IMR-90 (cell line): ENCODE results near the gene NDUFV3. TPM values are rescaled to one million over a fixed set of nuclear protein-coding genes. Genes with fewer than 3 reads are reported as not detected.

Experiments used
- ATAC-seq: fragments of 200-7000 bp; cut with Tn5 transposase; 2 replicates; pipeline ENCODE4 v1.9.1; 2020; ENCODE audit warnings: low read depth, mild to moderate bottlenecking, moderate library complexity
- BruUV-seq: library from RNA; stranded (reverse); fragments of 400-500 nt; replicated peaks from 2 replicates; lab custom pipeline; 2021; lab: Mats Ljungman, UMichigan
- CTCF ChIA-PET: fragments of 300-600 bp; formaldehyde crosslinking; extraction: SDS; loops from one replicate; lab custom pipeline; 2021; ENCODE audit warnings: antibody characterized with exemption; lab: Yijun Ruan, JAX
- POLR2A ChIA-PET: fragments of 300-600 bp; sonication (Branson Sonifier 250); formaldehyde crosslinking; loops from one replicate; lab custom pipeline; 2022; ENCODE audit warnings: antibody characterized with exemption; ENCODE audit not compliant: unreplicated experiment; lab: Charles Lee
- DNase-seq: peaks from one replicate; pipeline ENCODE4 v3.0.0; 2013
- H2AFZ ChIP-seq: replicated peaks from 2 replicates; pipeline ENCODE3; 2013; ENCODE audit warnings: low read length, mild to moderate bottlenecking; ENCODE audit not compliant: poor library complexity
- H2AK5ac ChIP-seq: 2 replicates; pipeline ENCODE4 v1.6.1; 2013; ENCODE audit warnings: low read depth, low read length, inconsistent platforms
- H2AK9ac ChIP-seq: replicated peaks from 2 replicates; pipeline ENCODE3; 2013; ENCODE audit warnings: mild to moderate bottlenecking, low read depth, low read length, moderate library complexity; ENCODE audit not compliant: poor library complexity
- H2BK120ac ChIP-seq: 2 replicates; pipeline ENCODE4 v1.6.1; 2013; ENCODE audit warnings: low read depth, low read length, inconsistent platforms
- H2BK15ac ChIP-seq: 3 replicates; pipeline ENCODE4 v1.6.1; 2013; ENCODE audit warnings: low read depth, low read length, inconsistent platforms
- H2BK20ac ChIP-seq: 2 replicates; pipeline ENCODE4 v1.6.1; 2013; ENCODE audit warnings: low read depth, mild to moderate bottlenecking, inconsistent platforms, low read length, moderate library complexity
- H2BK5ac ChIP-seq: 2 replicates; pipeline ENCODE4 v1.6.1; 2013; ENCODE audit warnings: mild to moderate bottlenecking, low read depth, low read length, inconsistent platforms; ENCODE audit not compliant: poor library complexity, severe bottlenecking
- H3K14ac ChIP-seq: replicated peaks from 2 replicates; pipeline ENCODE4 v1.6.1; 2013; ENCODE audit warnings: low read depth, low read length, inconsistent platforms
- H3K18ac ChIP-seq: 2 replicates; pipeline ENCODE4 v1.6.1; 2013; ENCODE audit warnings: low read depth, low read length, control low read depth
- H3K23ac ChIP-seq: 2 replicates; pipeline ENCODE4 v1.6.1; 2013; ENCODE audit warnings: low read depth, low read length, inconsistent platforms
- H3K27ac ChIP-seq: 2 replicates; pipeline ENCODE4 v1.5.1; 2013; ENCODE audit warnings: mild to moderate bottlenecking, control low read depth, low read length; ENCODE audit not compliant: insufficient read depth
- H3K27me3 ChIP-seq: 2 replicates; pipeline ENCODE4 v1.6.1; 2013; ENCODE audit warnings: low read length; ENCODE audit not compliant: control insufficient read depth, insufficient read depth
- H3K36me3 ChIP-seq: 2 replicates; pipeline ENCODE4 v1.6.1; 2013; ENCODE audit warnings: low read length, mixed read lengths; ENCODE audit not compliant: control insufficient read depth, insufficient read depth
- H3K4ac ChIP-seq: 2 replicates; pipeline ENCODE4 v1.6.1; 2013; ENCODE audit warnings: low read depth, low read length, inconsistent platforms
- H3K4me1 ChIP-seq: 2 replicates; pipeline ENCODE4 v1.6.1; 2013; ENCODE audit warnings: low read length, mixed read lengths; ENCODE audit not compliant: control insufficient read depth, insufficient read depth
- H3K4me2 ChIP-seq: 2 replicates; pipeline ENCODE4 v1.6.1; 2013; ENCODE audit warnings: low read depth, mild to moderate bottlenecking, control low read depth, low read length, moderate library complexity
- H3K4me3 ChIP-seq: 2 replicates; pipeline ENCODE4 v1.5.1; 2013; ENCODE audit warnings: low read depth, mild to moderate bottlenecking, control low read depth, low read length, moderate library complexity; ENCODE audit not compliant: insufficient read depth
- H3K56ac ChIP-seq: 2 replicates; pipeline ENCODE4 v1.6.1; 2013; ENCODE audit warnings: low read length, inconsistent platforms; ENCODE audit not compliant: insufficient read depth; ENCODE audit errors: extremely low read depth
- H3K79me1 ChIP-seq, 2 experiments: 2 replicates each; pipeline ENCODE4 v1.6.1; 2013; ENCODE audit warnings: low read length in 2 of 2, inconsistent platforms in 1 of 2, low read depth in 1 of 2
- H3K9ac ChIP-seq: 2 replicates; pipeline ENCODE4 v1.6.1; 2013; ENCODE audit warnings: low read depth, low read length, control low read depth
- H3K9me1 ChIP-seq: 2 replicates; pipeline ENCODE4 v1.6.1; 2013; ENCODE audit warnings: low read length, inconsistent platforms; ENCODE audit not compliant: insufficient read depth
- H3K9me3 ChIP-seq: 2 replicates; pipeline ENCODE4 v1.6.1; 2013; ENCODE audit warnings: low read length; ENCODE audit not compliant: control insufficient read depth, insufficient read depth
- H4K20me1 ChIP-seq: 2 replicates; pipeline ENCODE4 v1.6.1; 2013; ENCODE audit warnings: low read length, inconsistent platforms; ENCODE audit not compliant: insufficient read depth
- H4K5ac ChIP-seq: 2 replicates; pipeline ENCODE4 v1.6.1; 2013; ENCODE audit warnings: mild to moderate bottlenecking, low read depth, low read length, control low read depth
- H4K8ac ChIP-seq, 2 experiments: 2 replicates each; pipeline ENCODE4 v1.6.1; 2013; ENCODE audit warnings: low read depth in 2 of 2, low read length in 2 of 2, control low read depth in 1 of 2, inconsistent platforms in 1 of 2
- H4K91ac ChIP-seq: 2 replicates; pipeline ENCODE4 v1.6.1; 2013; ENCODE audit warnings: low read depth, low read length, inconsistent platforms; ENCODE audit not compliant: insufficient read depth
- BHLHE40 ChIP-seq: fragments of 150-350 bp; IDR thresholded peaks from 2 replicates; pipeline ENCODE4 v1.6.1; 2016; ENCODE audit warnings: mild to moderate bottlenecking, low read depth, low read length
- CEBPB ChIP-seq: IDR thresholded peaks from 2 replicates; pipeline ENCODE4 v1.6.1; 2012; ENCODE audit warnings: low read depth, low read length, improper control_type of control experiment
- MAZ ChIP-seq: IDR thresholded peaks from 2 replicates; pipeline ENCODE4 v1.6.1; 2012; ENCODE audit warnings: low read depth, mild to moderate bottlenecking, low read length, improper control_type of control experiment, moderate library complexity, borderline replicate concordance
- RAD21 ChIP-seq: IDR thresholded peaks from 2 replicates; pipeline ENCODE4 v1.6.1; 2012; ENCODE audit warnings: low read length, improper control_type of control experiment
- SMC3 ChIP-seq: fragments of 150-350 bp; IDR thresholded peaks from 2 replicates; pipeline ENCODE4 v1.6.1; 2016; ENCODE audit warnings: low read depth, mild to moderate bottlenecking, antibody characterized with exemption, low read length, moderate library complexity
- WGBS, 2 experiments: methylation state at CpG; one replicate each; pipeline versions ENCODE4 v1.1.5 to v1.1.7; 2013; ENCODE audit warnings: missing lambda C conversion rate in 2 of 2; ENCODE audit not compliant: insufficient read length in 1 of 2; ENCODE audit errors: extremely low coverage in 2 of 2; 5-methylcytosine and 5-hydroxymethylcytosine counted together
- dilution Hi-C: fragments of 300-500 bp; cut with HindIII; formaldehyde crosslinking; loops from one replicate; pipeline ENCODE4 v1.14.3; 2018; ENCODE audit warnings: low sequenced_read_pairs; ENCODE audit not compliant: unreplicated experiment
- in situ Hi-C: fragments of 300-500 bp; cut with MboI; formaldehyde crosslinking; loops from 3 replicates; pipeline ENCODE4 v1.14.3; 2019; ENCODE audit warnings: low sequenced_read_pairs, inconsistent platforms, mixed read lengths
- intact Hi-C: fragments of 100-400 bp; cut with micrococcal nuclease; formaldehyde crosslinking; loops from 2 replicates; pipeline ENCODE4 v1.10.0; 2022
- polyA plus RNA-seq, 3 experiments: library from polyadenylated mRNA; depleted of rRNA; stranded (reverse); fragments of >200 nt; gene quantifications; 2 replicates each; pipeline ENCODE4 v1.2.3, GENCODE V29; 2012; ENCODE audit warnings: low replicate concordance in 1 of 3
- total RNA-seq: library from RNA; depleted of rRNA; stranded (reverse); fragments of >200 nt; gene quantifications from 2 replicates; pipeline ENCODE4 v1.2.3, GENCODE V29; 2012
- TF ChIP-seq, protein P1 (sequence below): fragments of 150-350 bp; IDR thresholded peaks from 2 replicates; pipeline ENCODE4 v1.6.1; 2017; ENCODE audit warnings: mild to moderate bottlenecking, antibody characterized with exemption, low read length, low read depth

Gene NDUFV3
- total and polyA plus RNA-seq, 2 of the 4 experiments (the other 2 are of a cell fraction) = 38.5 to 55.6 TPM

- Histone ChIP-seq H3K27me3 (no peaks in the 10 kb centered on the region), H3K4ac (no peak overlapping the region), H2AK9ac (no peak overlapping the region), H2BK20ac (no peak overlapping the region), H3K9ac (no peak overlapping the region), H3K4me2 (no peak overlapping the region), H3K36me3 (peaks cover 48% of the 10 kb centered on the region), H3K4me1 (no peaks in the 10 kb centered on the region), H3K9me1 (no peaks in the 10 kb centered on the region), H4K91ac (no peak overlapping the region), H2AK5ac (no peak overlapping the region), H2BK120ac (no peak overlapping the region), H3K9me3 (no peaks in the 10 kb centered on the region), H3K79me1 (peaks cover 33 to 49% of the 10 kb centered on the region in 2 experiments), H2BK15ac (no peak overlapping the region), H3K14ac (no peak overlapping the region), H3K56ac (no peak overlapping the region), H3K4me3 (no peak overlapping the region), H2AFZ (no peak overlapping the region), H4K20me1 (peaks cover 49% of the 10 kb centered on the region), H3K18ac (no peak overlapping the region), H4K8ac (no peak overlapping the region), H2BK5ac (no peak overlapping the region), H4K5ac (no peak overlapping the region), H3K27ac (no peak overlapping the region), H3K23ac (no peak overlapping the region)
- TF ChIP-seq SMC3 (no peak), CEBPB (no peak), RAD21 (no peak), BHLHE40 (no peak), MAZ (no peak)
- TF ChIP-seq, protein P1, sequence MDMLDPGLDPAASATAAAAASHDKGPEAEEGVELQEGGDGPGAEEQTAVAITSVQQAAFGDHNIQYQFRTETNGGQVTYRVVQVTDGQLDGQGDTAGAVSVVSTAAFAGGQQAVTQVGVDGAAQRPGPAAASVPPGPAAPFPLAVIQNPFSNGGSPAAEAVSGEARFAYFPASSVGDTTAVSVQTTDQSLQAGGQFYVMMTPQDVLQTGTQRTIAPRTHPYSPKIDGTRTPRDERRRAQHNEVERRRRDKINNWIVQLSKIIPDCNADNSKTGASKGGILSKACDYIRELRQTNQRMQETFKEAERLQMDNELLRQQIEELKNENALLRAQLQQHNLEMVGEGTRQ = no peak
- BruUV-seq = no TSS peak
- dilution Hi-C loops (no loop called here), intact Hi-C loops (no loop called here), in situ Hi-C loops (loop anchor here (25.0 kb wide), 1 partner anchor 101 kb away; no protein-coding TSS in a partner anchor)
- ATAC-seq (no peak), DNase-seq (no peak)
- POLR2A ChIA-PET = no interaction called here
- CTCF ChIA-PET = no interaction called here
- WGBS, 2 experiments = 100% methylated on average over 3 of the region's 13 CpGs; no CpG with 5 or more reads in 1 of the 2 experiments
Measured at GRCh38 chr21:42863504-42863870, 29.6 kb upstream of the NDUFV3 start.
